GOT3 (cell line): Measurements from ENCODE around the gene TSC22D4.

ENCODE experiments used
- DNase-seq: peaks from one replicate; lab custom pipeline; 2025; ENCODE audit warnings: mixed read lengths; lab: John Stamatoyannopoulos, UW

The TSC22D4 gene

DNA sequence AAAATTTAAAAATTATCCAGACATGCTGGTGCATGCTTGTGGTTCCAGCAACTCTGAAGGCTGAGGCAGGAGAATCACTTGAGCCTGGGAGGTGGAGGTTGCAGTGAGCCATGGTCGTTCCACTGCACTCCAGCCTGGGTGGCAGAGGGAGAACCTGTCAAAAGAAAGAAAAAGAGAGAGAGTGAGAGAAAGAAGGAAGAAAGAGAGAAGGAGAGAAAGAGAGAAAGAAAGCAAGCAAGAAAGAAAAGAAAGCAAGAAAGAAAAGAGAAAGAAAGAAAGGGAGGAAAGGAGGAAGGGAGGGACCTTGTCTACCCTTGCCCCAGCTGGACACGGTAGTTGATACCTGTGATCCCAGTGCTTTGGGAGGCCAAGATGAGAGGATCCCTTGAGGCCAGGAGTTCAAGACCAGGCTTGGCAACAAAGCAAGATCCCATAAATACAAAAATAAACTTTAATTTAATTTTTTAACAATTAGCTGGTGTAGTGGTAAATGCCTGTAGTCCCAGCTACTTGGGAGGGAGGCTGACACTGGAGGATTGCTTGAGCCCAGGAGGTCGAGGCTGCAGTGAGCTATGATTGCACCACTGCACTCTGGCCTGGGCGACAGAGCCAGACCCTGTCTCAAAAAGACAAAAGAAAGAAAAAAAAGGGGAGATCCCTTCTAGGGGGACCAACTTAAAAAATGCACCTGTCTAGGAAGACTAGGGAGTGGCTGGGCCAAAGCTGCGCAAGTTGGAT, 13.9 kb upstream of the TSC22D4 start:
- DNase-seq, result no peak

DNA sequence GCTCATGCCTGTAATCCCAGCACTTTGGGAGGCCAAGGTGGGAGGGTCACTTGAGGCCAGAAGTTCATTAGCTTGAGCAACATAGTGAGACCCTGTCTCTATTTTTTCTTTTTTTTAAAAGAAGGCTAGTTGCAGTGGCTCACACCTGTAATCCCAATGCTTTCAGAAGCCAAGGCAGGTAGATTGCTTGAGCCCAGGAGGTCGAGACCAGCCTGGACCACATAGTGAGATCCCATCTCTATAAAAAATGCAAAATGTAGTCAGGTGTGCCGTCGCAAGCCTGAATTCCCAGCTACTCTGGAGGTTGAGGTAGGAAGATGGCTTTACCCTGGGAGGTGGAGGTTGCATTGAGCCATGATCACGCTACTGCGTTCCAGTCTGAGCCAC, 12.2 kb upstream of the TSC22D4 start:
- no peak for DNase-seq

DNA sequence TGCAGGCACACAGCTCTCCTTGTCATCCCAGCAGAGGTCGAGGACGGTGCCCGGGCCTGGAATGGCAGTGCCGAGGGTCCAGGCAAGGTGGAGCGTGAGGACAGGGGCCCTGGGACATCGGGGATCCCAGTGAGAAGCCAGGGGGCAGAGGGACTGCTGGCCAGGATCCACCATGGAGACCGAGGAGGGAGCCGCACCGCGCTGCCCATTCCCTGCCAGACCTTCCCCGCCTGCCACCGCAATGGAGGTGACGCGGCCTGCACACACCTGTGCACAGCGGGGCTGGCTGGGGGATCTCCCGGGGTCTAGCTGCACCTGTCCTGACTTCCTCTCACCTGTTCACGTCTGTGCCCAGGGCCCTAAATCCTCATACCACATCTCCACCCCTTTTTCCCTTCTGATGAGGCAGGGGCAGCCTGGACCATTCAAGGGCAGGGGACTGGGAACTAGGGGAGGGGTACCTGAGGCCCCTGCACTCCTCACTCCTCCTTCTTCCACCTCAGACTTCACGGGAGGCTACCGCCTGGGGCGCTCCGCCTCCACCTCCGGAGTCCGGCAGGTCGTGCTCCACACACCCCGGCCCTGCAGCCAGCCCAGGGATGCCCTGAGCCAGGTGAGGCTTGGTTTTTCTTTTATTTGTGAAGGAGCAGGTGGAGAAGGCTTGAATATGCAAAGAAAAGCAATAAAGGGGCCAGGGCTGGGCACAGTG, 11.6 kb upstream of the TSC22D4 start:
- DNase-seq, result no peak

DNA sequence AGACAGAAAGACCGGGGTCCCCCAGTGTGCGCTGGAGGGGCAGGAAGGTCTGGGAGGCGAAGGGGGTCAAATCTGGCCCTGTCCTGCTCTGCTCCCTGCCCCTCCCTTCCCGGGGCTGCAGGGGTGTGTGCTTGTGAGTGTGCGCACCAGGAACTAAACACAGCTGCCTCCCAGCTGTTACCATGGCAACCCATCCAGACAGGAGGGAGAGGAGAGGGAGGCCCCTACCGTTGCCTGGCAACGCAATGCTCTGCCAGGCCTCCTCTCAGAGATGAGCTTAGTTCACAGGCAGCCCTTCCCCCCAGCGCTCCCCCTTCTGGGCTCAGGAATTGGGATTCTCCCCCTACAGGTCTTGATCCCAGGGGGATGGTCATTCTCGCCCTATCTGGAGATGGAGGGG, 10.8 kb upstream of the TSC22D4 start:
- no peak for DNase-seq

DNA sequence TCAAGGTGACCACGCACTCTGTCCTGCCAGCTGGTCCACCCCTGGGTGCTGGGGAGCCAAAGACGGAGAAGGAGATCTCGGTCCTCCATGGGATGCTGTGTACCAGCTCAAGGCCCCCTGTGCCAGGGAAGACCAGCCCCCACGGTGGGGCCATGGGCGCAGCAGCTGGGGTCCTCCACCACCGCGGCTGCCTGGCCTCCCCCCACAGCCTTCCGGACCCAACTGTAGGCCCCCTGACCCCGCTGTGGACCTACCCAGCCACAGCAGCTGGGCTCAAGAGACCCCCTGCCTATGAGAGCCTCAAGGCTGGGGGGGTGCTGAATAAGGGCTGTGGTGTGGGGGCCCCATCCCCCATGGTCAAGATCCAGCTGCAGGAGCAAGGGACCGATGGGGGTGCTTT, 10.1 kb upstream of the TSC22D4 start:
- DNase-seq, result no peak

DNA sequence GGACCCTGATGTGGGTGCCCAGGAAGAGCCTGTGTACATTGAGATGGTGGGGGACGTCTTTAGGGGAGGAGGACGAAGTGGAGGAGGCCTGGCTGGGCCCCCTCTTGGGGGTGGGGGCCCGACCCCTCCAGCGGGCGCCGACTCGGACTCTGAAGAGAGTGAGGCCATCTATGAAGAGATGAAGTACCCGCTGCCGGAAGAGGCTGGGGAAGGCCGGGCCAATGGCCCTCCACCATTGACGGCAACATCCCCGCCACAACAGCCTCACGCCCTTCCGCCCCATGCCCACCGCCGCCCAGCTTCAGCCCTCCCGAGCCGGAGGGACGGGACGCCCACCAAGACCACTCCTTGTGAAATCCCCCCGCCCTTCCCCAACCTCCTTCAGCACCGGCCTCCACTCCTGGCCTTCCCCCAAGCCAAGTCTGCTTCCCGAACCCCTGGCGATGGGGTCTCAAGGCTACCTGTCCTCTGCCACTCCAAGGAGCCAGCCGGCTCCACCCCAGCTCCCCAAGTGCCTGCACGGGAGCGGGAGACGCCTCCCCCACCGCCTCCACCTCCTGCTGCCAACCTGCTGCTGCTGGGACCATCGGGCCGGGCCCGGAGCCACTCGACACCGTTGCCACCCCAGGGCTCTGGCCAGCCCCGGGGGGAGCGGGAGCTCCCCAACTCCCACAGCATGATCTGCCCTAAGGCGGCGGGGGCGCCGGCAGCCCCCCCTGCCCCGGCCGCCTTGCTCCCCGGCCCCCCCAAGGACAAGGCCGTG, 9.5 kb upstream of the TSC22D4 start:
- no peak for DNase-seq

DNA sequence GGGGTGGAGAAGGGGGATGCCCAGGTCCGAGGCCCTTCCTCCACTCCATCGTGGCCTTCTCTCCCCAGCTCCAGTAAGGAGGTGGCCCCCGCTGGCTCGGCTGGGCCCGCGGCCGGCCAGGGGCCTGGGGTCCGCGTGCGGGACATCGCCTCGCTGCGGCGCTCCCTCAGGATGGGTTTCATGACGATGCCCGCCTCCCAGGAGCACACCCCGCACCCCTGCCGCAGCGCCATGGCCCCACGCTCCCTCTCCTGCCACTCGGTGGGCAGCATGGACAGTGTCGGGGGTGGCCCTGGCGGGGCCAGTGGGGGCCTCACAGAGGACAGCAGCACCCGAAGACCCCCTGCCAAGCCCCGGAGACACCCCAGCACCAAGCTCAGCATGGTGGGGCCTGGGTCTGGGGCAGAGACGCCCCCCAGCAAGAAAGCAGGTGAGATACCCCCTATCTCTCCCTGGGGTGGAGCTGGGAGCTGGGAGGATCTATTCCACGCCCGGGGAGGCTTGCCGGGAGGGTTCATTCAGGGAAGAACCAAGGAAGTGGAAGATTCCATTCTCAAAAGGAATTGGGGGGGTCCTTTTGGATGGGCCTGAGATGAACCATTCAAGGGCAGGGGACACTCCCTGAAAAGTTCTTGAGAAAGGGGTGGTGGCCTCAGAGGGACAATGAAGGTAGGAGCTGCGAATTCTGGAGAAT, 7.9 kb upstream of the TSC22D4 start:
- no peak for DNase-seq

DNA sequence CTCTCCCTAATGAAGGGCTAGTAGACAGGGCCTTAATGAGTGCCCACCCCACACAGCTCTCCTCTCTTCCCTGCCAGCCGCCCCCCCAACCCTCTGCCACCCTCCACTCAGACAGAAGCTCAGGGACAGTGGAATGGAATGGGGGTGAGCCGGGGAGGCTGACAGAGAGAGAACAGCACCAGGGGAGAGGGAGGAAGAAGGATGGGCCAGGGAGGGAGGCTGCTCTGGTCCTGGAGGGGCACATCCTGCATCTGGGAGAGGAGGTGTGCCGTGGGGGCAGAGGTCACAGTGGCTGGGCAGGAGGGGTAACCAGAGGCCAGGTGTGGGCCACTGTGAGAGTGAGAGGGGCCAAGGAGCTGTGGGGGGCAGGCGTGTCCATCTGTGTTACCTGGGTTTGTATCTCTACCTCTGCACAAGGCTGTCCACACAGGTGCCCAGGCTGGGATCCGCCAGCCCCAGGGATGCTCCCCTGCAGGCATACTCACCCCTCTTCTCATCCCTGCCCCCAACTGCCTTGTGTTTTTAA, 7.2 kb upstream of the TSC22D4 start:
- DNase-seq, result no peak

DNA sequence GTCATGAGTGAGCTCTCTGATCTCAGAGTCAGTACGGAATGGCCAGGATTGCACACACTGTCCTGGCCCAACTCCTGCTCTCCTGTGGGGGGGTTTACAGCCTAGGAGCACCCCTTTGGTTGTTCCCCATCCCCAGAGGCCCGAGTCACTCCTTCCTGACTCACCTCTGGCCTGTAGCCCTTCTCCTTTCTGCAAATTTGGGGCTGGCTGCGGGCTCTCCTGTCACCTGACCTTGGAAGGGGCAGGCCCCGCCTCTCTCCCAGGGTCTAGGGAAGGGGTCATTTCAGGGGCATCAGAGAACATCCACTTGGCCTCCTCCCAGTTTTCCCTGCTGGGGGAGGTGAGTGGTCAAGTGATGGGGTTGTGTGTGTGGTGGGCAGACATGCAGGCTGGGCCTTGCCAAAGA, 6.5 kb upstream of the TSC22D4 start:
- DNase-seq, result no peak

DNA sequence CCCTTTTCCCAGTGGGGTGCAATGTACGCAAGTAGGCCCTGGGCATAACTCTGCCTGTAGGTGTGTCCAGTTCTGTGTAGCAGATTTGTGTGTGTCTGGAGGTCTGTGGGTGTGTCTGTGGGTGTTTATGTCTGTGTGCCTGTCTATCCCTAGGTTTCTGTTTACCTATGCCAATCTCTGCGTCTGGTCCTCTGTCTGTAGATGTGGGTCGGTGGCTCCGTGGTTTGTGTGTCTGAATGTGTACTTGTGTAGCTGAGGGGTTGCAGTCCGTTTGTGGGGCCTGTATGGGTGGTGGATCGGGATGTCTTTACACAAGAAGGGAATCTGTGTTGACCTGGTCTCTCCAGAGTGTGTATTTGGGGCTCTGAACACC, 5.6 kb upstream of the TSC22D4 start:
- DNase-seq, result no peak

DNA sequence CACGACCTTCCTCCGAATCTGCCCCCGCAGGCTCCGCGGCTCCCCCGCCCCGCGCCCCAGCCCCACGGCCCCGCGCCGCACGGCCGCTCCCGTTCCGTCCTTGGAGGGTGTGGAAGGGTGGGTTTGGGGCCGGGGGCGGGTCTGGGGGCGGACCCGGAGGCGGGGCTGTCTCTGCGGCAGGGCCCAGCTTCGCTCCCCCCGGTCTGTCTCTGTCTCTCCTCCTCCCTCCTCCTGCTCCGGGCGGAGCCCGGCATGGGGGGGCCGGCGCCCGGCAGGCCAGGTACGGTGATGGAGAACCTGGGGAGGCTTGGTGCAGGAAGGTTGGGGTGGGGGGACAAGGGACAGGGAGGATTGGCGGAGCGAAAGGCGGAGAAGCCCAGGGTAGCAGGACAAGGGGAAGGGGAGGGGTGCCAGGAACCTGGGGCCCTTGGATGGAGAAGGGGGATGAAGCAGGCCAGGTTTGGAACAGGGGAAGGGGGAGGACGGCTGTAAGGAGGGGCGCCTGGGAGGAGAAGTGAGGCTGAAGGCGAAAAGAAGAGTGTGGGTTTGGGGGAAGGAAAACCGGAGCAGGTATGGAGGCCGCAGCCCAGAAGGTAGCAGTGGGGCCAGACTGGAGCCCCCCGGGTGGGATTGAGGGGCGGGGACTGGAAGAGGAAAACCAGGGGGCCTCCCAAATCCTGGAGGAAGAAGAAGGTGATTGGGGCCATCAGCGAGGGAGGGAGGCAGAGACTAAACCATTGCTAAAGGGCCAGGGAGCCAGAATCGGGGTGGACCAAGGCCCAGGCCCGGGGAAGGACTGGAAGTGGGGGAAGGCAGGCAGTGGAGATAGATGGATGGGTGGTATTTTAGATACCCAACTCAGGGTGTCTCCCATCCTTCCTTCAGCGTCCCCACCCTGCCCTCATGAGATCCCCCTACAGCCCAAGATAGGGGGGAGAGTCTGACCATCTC, 5.0 kb upstream of the TSC22D4 start, which contains the start of gene NYAP1:
Gene NYAP1, plus strand, starts transcription at position 206 of the 951 bp plus-strand sequence. CDS start 1,385 bp downstream, outside the sequence.
- DNase-seq, result no peak

DNA sequence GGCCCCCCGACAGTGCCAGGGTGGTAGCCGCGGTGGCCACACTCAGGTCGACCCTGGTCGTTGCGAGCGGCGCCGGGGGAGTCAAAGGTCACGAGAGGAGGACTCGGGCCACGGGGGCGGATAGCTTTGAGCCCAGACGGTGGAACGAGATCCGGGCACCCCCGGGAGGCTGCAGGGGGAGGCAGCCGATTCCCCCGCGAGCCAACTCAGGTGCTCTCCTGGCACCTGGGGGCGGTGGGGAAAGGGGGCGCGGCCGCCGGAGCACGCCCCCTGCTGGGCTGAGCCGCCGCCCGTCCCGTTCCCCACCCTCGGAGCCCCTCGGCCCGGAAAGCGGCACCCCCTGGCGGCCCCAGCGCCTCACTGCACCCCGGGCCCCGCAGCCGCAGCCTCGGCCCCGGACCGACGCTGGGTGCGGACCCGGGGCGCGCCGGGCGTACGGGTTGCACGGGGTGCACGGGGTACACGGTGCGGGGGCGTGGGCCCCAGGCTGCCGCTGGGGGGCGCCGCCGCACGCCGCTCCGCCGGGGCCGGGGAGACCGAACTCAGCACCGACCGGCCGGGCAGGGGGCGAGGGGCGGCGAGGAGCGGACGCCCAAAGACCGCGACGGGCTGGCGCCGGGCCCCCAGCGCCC, 4.2 kb upstream of the TSC22D4 start:
- no peak for DNase-seq

DNA sequence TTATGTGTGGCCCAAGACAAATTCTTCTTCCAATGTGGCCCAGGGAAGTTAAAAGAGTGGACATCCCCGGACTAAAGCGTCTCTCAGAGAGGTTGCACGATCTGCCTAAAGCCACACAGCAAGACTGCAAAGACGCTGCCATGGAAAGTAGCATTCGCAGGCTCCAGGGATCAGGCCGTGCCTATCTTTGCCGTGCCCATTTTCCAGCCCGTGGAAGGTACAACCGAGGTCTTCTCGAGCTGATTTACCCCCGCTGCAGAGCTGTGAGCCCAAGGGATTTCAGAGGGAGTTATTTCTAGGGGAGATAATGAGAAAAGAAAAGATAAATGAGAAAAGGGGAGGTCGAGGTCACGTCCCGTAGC, 3.7 kb upstream of the TSC22D4 start:
- DNase-seq, result no peak

DNA sequence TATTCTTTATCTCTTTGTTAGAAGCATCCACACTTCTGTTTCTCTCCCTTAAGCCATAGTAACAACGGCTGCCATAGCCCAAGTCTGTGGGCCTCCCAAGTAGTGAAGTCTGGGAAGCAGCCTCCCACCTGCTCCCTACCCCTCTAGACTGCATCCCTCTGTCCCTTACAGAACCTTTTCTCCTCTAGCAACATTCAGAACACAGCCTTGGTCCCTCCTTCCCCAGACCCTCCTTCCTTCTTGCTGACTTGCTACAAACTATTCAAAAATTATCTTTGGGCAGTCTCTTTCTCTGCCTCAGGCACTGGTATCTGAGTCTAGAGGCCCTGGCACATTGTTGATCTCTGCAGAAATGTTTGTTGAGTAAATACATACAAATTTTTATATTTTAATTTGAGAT, 2.5 kb upstream of the TSC22D4 start:
- no peak for DNase-seq

DNA sequence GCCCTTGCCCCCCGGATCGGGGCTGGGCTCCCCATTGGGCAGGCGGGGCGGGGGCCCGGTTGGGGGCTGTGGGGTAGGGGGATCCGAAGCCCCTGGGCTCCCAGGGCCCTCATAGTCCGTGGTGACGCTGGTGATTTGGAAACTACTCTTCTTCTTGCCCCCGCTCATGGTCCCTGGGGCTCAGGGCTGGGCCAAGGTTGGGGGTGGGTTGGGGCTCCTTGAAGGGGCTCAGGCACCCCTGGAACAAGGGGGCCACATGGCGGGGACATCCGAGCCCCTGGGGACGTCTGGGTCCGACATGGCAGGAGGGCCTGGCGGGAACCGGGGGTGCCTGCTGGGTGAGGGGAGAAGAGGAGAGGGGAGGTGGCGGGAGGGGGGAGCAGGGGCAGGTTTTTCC, 1.1 kb downstream of the TSC22D4 start:
- no peak for DNase-seq

DNA sequence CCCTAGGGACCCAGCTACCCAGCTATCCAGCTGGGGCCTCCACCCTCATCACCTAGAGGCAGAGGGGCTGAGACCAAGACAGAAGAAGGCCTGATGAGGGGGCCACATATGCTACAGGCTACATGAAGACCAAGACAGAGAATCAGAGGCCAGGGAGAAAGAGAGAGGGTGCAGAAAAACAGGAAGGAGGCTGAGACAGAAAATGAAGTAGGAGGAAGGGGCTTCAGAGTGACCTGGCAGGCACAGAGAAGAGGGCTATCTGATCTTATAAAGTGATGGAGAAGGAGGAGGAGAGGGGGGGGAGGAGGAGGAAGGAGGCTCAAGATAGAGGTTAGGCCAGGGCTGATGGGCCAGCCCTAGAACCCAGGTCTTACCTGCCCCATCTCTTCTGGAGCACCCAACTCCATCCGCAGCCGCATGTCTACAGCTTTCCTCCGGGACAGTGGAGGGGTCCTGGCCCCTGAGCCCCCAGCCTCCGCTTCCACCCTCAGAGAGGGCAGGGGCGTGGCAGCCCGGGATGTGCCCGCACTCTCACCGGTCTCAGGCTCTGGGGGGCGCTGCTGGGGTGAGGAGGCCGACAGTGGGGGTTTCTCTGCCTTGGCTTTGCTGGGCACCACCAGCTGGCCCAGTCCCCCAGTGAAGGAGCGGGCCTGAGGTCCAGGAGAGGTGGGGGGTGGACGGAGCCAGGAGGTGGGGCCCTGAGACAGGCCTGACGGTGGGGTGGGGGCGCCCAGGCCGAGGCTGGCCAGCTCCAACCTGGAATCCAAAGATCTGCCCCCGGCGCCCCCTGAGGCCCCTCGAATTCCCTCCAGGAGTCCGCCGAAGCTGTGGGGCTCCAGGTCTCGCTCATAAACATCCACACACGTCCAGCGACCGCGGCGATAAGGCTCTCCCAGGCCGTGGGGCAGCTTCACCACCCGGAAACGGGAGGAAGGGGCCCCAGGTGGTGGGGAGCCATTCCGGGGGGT, 1.8 kb downstream of the TSC22D4 start:
- DNase-seq, result no peak

DNA sequence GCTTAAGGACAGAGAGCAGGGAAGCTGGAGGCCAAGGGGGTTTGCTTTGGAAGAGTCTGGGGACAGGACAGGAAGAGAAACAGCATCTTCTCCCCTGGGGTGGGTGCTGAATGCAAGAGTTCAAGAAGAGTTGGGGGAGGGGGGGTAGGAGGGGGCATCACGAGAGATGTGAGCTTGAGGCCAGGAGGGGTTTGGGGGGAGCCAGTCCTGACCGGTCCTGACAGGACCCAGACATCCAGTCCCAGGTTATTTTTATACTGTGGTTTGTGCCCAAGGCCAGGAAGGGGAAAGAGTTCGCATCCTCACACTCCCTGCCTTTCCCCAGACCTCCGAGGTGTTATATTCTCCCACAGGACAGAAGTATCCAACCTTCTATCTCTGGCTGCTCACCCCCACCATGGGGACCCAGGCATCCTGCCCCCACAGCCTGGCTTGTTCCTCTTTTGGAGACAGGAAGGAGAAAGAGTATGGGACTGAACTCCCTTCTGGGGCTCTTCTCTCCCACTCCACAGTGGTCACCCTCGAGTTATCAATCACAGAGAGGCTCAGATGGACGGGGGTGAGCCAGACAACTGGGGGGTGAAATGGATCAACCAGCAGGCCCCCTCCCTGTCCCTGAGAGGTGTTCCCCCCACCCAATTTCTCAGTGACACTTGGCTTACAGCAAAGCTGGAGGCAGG, 2.8 kb downstream of the TSC22D4 start:
- no peak for DNase-seq

DNA sequence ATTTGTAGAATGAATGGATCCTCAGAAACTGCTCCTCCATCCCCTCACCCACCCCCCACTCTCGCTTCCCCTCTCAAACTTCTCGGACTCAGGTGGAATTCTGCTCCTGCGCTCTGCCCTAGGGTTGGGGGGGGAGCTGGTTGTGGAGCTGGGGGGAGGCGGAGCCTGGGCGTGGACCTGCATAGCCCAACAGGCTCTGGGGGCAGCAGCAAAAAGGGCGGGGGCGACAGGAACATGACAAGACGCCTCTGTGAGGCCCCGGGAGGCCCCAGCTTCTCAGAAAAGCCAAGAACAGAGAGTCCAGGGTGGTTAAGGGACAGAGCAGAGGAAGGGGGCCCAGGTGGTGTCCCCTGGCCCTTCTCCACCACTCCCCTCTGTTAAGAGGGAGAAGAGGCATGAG, 3.5 kb downstream of the TSC22D4 start:
- DNase-seq, result no peak
